Measurements from ENCODE around the gene SIPA1L3. TPM values are rescaled to one million over a fixed set of nuclear protein-coding genes. Genes with fewer than 3 reads are reported as not detected.

Gene SIPA1L3
- total and polyA plus RNA-seq, 2 of the 13 experiments (the other 11 are each of a cell fraction or from before 2014, with no cell fraction given), result 5.5 to 7.7 TPM

DNA sequence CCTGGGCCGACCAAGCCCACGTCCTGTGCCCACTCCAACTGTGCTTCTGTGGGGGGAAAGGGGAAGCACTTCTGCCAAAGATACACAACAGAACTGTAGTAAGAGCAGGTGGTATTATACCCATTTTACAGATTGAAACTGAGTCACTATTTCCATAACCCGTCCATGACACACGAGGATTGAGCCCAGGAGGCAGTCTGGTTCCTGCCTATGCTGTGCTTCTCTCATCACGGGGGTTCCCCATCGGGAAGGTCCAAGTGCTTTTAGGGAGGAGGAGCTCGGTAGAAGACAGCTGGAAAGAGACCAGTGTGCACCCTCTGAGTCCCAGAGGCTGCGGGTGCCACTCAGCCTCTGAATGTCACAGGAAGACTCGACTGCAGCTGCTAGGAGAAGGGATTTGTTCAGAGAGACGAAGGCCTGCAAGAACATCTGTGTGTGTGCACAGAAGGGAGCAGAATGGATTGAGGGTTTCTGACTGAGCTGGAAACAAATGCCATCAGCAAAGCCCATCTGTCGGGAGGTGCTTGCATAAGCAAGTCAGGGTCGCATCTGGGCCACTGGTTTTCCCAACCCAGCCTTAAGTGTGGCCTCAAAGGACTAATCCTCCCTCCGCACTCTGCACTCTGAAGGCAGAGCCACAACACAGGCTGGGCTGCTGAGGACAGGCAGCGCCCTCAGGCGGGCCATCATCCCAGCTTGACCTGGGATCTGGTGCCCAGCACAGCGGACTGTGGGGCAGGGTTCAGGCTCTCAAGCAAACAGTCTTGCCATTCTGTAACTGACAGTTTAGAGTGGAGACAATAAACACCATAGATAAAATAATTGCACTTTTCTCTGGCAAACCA is 167.1 kb downstream of the SIPA1L3 start (continued):
- TF ChIP-seq ZNF747 (CRISPR knock-in tag; IDR thresholded peaks at IDR 0.05; ENCODE audit: borderline replicate concordance) (no peak), LCORL (IDR thresholded peaks at IDR 0.05) (no peak), LCORL (CRISPR knock-in tag; IDR thresholded peaks at IDR 0.05) (peak; percentile 69; the same call in 1 of the 2 replicates), FOXK1 (CRISPR knock-in tag; IDR thresholded peaks at IDR 0.05; ENCODE audit: borderline replicate concordance, low read depth) (0 out of 2 replicates have a peak, but pooled peaks have one; percentile 38), SALL1 (CRISPR knock-in tag; IDR thresholded peaks at IDR 0.05) (peak; percentile 80), ZSCAN9 (CRISPR knock-in tag; IDR thresholded peaks at IDR 0.05; ENCODE audit: borderline replicate concordance) (no peak), SOX5 (CRISPR knock-in tag; IDR thresholded peaks at IDR 0.05; ENCODE audit: borderline replicate concordance) (0 out of 2 replicates have a peak, but pooled peaks have one; percentile 17), TRIM24 (CRISPR knock-in tag; IDR thresholded peaks at IDR 0.05) (0 out of 2 replicates have a peak, but pooled peaks have one; percentile 26), ZNF614 (CRISPR knock-in tag; IDR thresholded peaks at IDR 0.05; ENCODE audit: borderline replicate concordance) (peak; percentile 61; the same call in 1 of the 2 replicates), KDM2A (CRISPR knock-in tag; IDR thresholded peaks at IDR 0.05; ENCODE audit: borderline replicate concordance, low read depth) (peak; percentile 57; the same call in 1 of the 2 replicates), SAP130 (CRISPR knock-in tag; IDR thresholded peaks at IDR 0.05; ENCODE audit: low read depth) (peak; percentile 43; the same call in 1 of the 2 replicates), BCL6 (CRISPR knock-in tag; IDR thresholded peaks at IDR 0.05) (peak; percentile 21; the same call in 1 of the 2 replicates), ZNF274 (CRISPR knock-in tag; IDR thresholded peaks at IDR 0.05) (no peak)
- TF ChIP-seq, protein P1, sequence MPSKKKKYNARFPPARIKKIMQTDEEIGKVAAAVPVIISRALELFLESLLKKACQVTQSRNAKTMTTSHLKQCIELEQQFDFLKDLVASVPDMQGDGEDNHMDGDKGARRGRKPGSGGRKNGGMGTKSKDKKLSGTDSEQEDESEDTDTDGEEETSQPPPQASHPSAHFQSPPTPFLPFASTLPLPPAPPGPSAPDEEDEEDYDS (CRISPR knock-in tag; IDR thresholded peaks at IDR 0.05), result 0 out of 2 replicates have a peak, but pooled peaks have one; percentile 25
- TF ChIP-seq, protein P2, sequence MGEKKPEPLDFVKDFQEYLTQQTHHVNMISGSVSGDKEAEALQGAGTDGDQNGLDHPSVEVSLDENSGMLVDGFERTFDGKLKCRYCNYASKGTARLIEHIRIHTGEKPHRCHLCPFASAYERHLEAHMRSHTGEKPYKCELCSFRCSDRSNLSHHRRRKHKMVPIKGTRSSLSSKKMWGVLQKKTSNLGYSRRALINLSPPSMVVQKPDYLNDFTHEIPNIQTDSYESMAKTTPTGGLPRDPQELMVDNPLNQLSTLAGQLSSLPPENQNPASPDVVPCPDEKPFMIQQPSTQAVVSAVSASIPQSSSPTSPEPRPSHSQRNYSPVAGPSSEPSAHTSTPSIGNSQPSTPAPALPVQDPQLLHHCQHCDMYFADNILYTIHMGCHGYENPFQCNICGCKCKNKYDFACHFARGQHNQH (CRISPR knock-in tag; IDR thresholded peaks at IDR 0.05), result no peak; the same call in 1 of the 2 replicates
- TF ChIP-seq, protein P3, sequence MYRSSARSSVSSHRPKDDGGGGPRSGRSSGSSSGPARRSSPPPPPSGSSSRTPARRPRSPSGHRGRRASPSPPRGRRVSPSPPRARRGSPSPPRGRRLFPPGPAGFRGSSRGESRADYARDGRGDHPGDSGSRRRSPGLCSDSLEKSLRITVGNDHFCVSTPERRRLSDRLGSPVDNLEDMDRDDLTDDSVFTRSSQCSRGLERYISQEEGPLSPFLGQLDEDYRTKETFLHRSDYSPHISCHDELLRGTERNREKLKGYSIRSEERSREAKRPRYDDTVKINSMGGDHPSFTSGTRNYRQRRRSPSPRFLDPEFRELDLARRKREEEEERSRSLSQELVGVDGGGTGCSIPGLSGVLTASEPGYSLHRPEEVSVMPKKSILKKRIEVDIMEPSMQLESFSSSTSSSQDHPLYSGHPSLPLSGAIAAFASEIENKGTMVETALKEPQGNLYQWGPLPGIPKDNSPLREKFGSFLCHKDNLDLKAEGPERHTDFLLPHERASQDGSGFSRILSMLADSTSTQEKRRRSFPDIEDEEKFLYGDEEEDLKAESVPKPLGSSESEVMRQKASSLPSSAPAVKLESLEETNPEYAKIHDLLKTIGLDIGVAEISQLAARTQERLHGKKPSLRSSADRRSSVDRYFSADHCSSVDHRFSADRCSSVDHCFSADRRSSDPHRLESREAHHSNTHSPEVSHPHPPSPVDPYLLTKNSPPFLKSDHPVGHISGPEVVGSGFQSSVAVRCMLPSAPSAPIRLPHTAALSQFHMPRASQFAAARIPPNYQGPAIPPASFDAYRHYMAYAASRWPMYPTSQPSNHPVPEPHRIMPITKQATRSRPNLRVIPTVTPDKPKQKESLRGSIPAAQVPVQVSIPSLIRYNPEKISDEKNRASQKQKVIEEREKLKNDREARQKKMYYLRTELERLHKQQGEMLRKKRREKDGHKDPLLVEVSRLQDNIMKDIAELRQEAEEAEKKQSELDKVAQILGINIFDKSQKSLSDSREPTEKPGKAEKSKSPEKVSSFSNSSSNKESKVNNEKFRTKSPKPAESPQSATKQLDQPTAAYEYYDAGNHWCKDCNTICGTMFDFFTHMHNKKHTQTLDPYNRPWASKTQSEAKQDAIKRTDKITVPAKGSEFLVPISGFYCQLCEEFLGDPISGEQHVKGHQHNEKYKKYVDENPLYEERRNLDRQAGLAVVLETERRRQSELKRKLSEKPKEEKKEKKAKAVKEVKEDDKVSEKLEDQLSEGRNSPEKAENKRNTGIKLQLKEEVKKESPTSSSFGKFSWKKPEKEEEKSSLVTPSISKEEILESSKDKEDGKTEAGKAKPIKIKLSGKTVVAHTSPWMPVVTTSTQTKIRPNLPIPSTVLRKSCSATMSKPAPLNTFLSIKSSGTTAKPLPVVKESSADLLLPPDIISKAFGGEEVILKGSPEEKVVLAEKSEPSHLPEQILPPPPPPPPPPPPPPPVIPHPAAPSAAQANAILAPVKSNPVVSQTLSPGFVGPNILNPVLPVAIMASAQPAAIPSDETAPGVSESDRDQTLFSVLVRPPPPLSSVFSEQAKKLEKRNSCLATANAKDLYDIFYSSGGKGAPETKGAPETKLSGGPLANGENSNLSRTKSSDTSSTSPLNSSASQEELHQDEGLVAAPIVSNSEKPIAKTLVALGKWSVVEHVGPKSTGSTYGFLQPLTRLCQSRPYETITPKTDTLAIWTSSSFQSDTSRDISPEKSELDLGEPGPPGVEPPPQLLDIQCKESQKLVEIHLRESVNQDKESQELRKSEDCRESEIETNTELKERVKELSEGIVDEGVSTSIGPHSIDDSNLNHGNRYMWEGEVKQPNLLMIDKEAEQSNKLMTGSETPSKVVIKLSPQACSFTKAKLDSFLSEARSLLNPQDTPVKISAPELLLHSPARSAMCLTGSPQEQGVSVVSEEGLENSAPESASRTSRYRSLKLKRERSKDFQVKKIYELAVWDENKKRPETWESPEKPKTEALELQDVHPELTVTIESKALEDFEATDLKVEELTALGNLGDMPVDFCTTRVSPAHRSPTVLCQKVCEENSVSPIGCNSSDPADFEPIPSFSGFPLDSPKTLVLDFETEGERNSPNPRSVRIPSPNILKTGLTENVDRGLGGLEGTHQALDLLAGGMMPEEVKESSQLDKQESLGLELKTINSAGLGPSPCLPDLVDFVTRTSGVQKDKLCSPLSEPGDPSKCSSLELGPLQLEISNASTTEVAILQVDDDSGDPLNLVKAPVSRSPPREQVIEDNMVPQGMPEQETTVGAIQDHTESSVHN (CRISPR knock-in tag; IDR thresholded peaks at IDR 0.05), result no peak
- TF ChIP-seq, protein P4, sequence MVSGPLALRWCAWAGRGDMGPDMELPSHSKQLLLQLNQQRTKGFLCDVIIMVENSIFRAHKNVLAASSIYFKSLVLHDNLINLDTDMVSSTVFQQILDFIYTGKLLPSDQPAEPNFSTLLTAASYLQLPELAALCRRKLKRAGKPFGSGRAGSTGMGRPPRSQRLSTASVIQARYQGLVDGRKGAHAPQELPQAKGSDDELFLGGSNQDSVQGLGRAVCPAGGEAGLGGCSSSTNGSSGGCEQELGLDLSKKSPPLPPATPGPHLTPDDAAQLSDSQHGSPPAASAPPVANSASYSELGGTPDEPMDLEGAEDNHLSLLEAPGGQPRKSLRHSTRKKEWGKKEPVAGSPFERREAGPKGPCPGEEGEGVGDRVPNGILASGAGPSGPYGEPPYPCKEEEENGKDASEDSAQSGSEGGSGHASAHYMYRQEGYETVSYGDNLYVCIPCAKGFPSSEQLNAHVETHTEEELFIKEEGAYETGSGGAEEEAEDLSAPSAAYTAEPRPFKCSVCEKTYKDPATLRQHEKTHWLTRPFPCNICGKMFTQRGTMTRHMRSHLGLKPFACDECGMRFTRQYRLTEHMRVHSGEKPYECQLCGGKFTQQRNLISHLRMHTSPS (CRISPR knock-in tag; IDR thresholded peaks at IDR 0.05; ENCODE audit: low read depth), result peak; percentile 55; the same call in 1 of the 2 replicates
